Choroid plexus epithelial cell (primary cell): Measurements from ENCODE around the gene TTC33.
A peak's percentile ranks its signal among the peaks of the same experiment; 100 is the strongest.
"Not testable (repeated sequence)": the region's sequence is repeated elsewhere in the genome, so short reads cannot be mapped to it uniquely, and the experiment has no call there.

ENCODE experiments used
- DNase-seq: peaks from one replicate; pipeline ENCODE4 v3.0.0-alpha.2; 2010; ENCODE audit warnings: low read depth
- H3K4me3 ChIP-seq: 2 replicates; pipeline ENCODE4 v1.5.1; 2011; ENCODE audit warnings: low read depth, mild to moderate bottlenecking, control low read depth, low read length, moderate library complexity
- CTCF ChIP-seq: conservative IDR thresholded peaks from 2 replicates; pipeline ENCODE4 v1.5.1; 2011; ENCODE audit warnings: low read depth, mild to moderate bottlenecking, control low read depth, inconsistent platforms, low read length, moderate library complexity

The TTC33 gene

GRCh38 chr5:40717281-40717680 is 38.5 kb downstream of the TTC33 start:
- no peak overlapping the region for H3K4me3 ChIP-seq
- DNase-seq: peak; percentile 75
- no peak for TF ChIP-seq CTCF

GRCh38 chr5:40716590-40716989 is 39.2 kb downstream of the TTC33 start:
- DNase-seq: no peak
- TF ChIP-seq CTCF: no peak
- no peak overlapping the region for H3K4me3 ChIP-seq

GRCh38 chr5:40716000-40716399 is 39.8 kb downstream of the TTC33 start:
- DNase-seq: peak; percentile 46
- H3K4me3 ChIP-seq: no peak overlapping the region
- peak; percentile 55 for TF ChIP-seq CTCF

GRCh38 chr5:40714001-40714400 is 41.8 kb downstream of the TTC33 start:
- TF ChIP-seq CTCF: no peak
- no peak overlapping the region for H3K4me3 ChIP-seq
- no peak for DNase-seq

- DNase-seq, H3K4me3 ChIP-seq: not testable (repeated sequence)
Observed at GRCh38 chr5:40710575-40710974, 45.2 kb downstream of the TTC33 start.

- not testable (repeated sequence) for H3K4me3 ChIP-seq, DNase-seq
Observed at GRCh38 chr5:40705484-40705883, 50.3 kb downstream of the TTC33 start.

- DNase-seq, H3K4me3 ChIP-seq: not testable (repeated sequence)
Observed at GRCh38 chr5:40702027-40702426, 53.7 kb downstream of the TTC33 start.

- H3K4me3 ChIP-seq: no peak overlapping the region
- TF ChIP-seq CTCF: no peak
- no peak for DNase-seq
Observed at GRCh38 chr5:40700116-40700782, 55.5 kb downstream of the TTC33 start.

- H3K4me3 ChIP-seq: no peak overlapping the region
- DNase-seq: no peak
- TF ChIP-seq CTCF: no peak
Observed at GRCh38 chr5:40694433-40694832, 61.3 kb downstream of the TTC33 start.
